DOHH2 (cell line): ENCODE data around the gene TMC3.

ENCODE experiments used
- H3F3A ChIP-seq: fragments of 200-600 bp; sonication (generic), shearing (Covaris generic); 2 replicates; pipeline ENCODE4 v1.6.0; 2016; ENCODE audit warnings: antibody characterized with exemption, mild to moderate bottlenecking; ENCODE audit not compliant: control insufficient read depth, insufficient read depth
- H3K27ac ChIP-seq: fragments of 200-600 bp; sonication (generic); 2 replicates; pipeline ENCODE4 v1.5.1; 2014; ENCODE audit warnings: low read depth, mild to moderate bottlenecking, low read length, moderate library complexity
- H3K27me3 ChIP-seq: fragments of 200-600 bp; sonication (generic); 2 replicates; pipeline ENCODE4 v1.6.1; 2014; ENCODE audit warnings: mild to moderate bottlenecking, low read length, mixed read lengths; ENCODE audit not compliant: control insufficient read depth
- H3K36me3 ChIP-seq: fragments of 200-600 bp; sonication (generic); 2 replicates; pipeline ENCODE4 v1.6.1; 2014; ENCODE audit warnings: mild to moderate bottlenecking, low read length, moderate library complexity, mixed read lengths; ENCODE audit not compliant: control insufficient read depth
- H3K4me1 ChIP-seq: fragments of 200-600 bp; sonication (generic); 2 replicates; pipeline ENCODE4 v1.6.1; 2014; ENCODE audit warnings: mild to moderate bottlenecking, low read length, mixed read lengths; ENCODE audit not compliant: control insufficient read depth
- H3K4me2 ChIP-seq: fragments of 200-600 bp; sonication (generic); 2 replicates; pipeline ENCODE4 v1.6.0; 2014; ENCODE audit warnings: mild to moderate bottlenecking, low read length, moderate library complexity
- H3K4me3 ChIP-seq: fragments of 200-600 bp; sonication (generic); 2 replicates; pipeline ENCODE4 v1.5.1; 2014; ENCODE audit warnings: mild to moderate bottlenecking, low read length, mixed read lengths
- H3K79me2 ChIP-seq: fragments of 200-600 bp; sonication (generic); 2 replicates; pipeline ENCODE4 v1.6.1; 2014; ENCODE audit warnings: mild to moderate bottlenecking, low read length, mixed read lengths; ENCODE audit not compliant: control insufficient read depth
- H3K9me2 ChIP-seq: fragments of 200-600 bp; sonication (generic); replicated peaks from 2 replicates; pipeline ENCODE4 v1.6.1; 2014; ENCODE audit warnings: mild to moderate bottlenecking, low read length, mixed read lengths; ENCODE audit not compliant: control insufficient read depth
- H3K9me3 ChIP-seq: fragments of 200-600 bp; sonication (generic); 2 replicates; pipeline ENCODE4 v1.6.1; 2014; ENCODE audit warnings: antibody characterized with exemption, low read length, mixed read lengths; ENCODE audit not compliant: control insufficient read depth, insufficient read depth
- H4K20me1 ChIP-seq: fragments of 200-600 bp; sonication (generic); 2 replicates; pipeline ENCODE4 v1.6.0; 2014; ENCODE audit warnings: low read depth, mild to moderate bottlenecking, antibody characterized with exemption, low read length, moderate library complexity; ENCODE audit not compliant: control insufficient read depth, insufficient read depth
- EZH2phosphoT487 ChIP-seq: fragments of 200-600 bp; sonication (generic); IDR thresholded peaks from 2 replicates; pipeline ENCODE4 v1.6.1; 2017; ENCODE audit warnings: borderline replicate concordance, mild to moderate bottlenecking, antibody characterized with exemption, low read length, moderate library complexity, mixed read lengths
- TF ChIP-seq, protein P1 (sequence below): fragments of 200-600 bp; sonication (generic); IDR thresholded peaks from one replicate; pipeline ENCODE4 v1.5.1; 2014; ENCODE audit warnings: antibody characterized with exemption, mild to moderate bottlenecking, low read depth, low read length; ENCODE audit not compliant: poor library complexity, severe bottlenecking

Gene TMC3

DNA sequence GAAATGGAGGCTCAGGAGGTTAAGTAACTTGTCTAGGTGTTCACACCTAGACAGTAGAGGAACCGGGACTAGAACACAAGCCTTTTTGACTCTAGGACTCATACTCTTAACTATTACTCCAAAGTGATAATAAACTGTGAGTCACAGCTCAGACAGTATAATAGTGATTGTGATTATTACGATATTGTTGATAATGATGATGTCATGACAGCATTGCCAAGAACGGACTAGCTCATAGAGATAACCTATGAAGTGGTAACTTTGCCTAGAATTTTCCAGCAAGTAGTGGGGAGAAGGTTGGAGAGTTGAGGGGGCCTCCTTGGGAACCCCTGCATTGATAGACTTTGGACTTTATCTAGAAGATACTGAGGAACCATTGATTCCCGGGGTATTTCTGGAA is 84.1 kb downstream of the TMC3 start:
- no peak overlapping the region for H3K4me3 ChIP-seq
- peaks cover 91% of the 10 kb centered on the region for H3K4me1 ChIP-seq
- no peaks in the 10 kb centered on the region for H3K9me2 ChIP-seq
- no peaks in the 10 kb centered on the region for H3K9me3 ChIP-seq
- peaks cover 3% of the 10 kb centered on the region; the same call in 1 of the 2 replicates for H3K79me2 ChIP-seq
- no peak for TF ChIP-seq EZH2phosphoT487
- TF ChIP-seq, protein P1, sequence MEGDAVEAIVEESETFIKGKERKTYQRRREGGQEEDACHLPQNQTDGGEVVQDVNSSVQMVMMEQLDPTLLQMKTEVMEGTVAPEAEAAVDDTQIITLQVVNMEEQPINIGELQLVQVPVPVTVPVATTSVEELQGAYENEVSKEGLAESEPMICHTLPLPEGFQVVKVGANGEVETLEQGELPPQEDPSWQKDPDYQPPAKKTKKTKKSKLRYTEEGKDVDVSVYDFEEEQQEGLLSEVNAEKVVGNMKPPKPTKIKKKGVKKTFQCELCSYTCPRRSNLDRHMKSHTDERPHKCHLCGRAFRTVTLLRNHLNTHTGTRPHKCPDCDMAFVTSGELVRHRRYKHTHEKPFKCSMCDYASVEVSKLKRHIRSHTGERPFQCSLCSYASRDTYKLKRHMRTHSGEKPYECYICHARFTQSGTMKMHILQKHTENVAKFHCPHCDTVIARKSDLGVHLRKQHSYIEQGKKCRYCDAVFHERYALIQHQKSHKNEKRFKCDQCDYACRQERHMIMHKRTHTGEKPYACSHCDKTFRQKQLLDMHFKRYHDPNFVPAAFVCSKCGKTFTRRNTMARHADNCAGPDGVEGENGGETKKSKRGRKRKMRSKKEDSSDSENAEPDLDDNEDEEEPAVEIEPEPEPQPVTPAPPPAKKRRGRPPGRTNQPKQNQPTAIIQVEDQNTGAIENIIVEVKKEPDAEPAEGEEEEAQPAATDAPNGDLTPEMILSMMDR: no peak
- H4K20me1 ChIP-seq: no peaks in the 10 kb centered on the region
- peaks cover 21% of the 10 kb centered on the region for H3F3A ChIP-seq
- H3K27ac ChIP-seq: no peak overlapping the region
- H3K36me3 ChIP-seq: no peaks in the 10 kb centered on the region
- H3K27me3 ChIP-seq: no peaks in the 10 kb centered on the region
- H3K4me2 ChIP-seq: no peak overlapping the region

DNA sequence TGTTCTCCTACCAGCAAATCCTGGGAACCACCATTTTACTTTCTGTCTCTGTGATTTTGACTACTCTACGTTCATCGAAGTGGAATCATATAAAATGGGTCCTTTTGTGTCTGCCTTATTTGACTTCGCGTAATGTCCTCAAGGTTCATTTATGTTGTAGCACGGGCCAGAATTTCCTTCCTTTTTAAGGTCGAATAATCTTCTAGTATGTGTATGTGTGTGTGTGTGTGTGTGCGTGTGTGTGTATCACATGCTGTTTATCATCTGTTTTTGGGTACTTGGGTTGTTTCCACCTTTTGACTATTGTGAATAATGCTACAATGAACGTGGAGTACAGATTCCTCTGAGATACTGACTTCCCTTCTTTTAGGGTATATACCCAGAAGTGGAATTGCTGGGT is 85.4 kb downstream of the TMC3 start:
- Histone ChIP-seq H3K4me1 (peaks cover 88% of the 10 kb centered on the region), H3K9me2 (no peaks in the 10 kb centered on the region), H3K27ac (no peak overlapping the region), H3K9me3 (no peaks in the 10 kb centered on the region), H4K20me1 (no peaks in the 10 kb centered on the region), H3K79me2 (no peaks in the 10 kb centered on the region), H3K4me3 (no peak overlapping the region), H3K4me2 (no peak overlapping the region), H3F3A (peaks cover 9% of the 10 kb centered on the region), H3K36me3 (no peaks in the 10 kb centered on the region), H3K27me3 (no peaks in the 10 kb centered on the region)
- TF ChIP-seq EZH2phosphoT487: no peak
- TF ChIP-seq, protein P1: no peak

DNA sequence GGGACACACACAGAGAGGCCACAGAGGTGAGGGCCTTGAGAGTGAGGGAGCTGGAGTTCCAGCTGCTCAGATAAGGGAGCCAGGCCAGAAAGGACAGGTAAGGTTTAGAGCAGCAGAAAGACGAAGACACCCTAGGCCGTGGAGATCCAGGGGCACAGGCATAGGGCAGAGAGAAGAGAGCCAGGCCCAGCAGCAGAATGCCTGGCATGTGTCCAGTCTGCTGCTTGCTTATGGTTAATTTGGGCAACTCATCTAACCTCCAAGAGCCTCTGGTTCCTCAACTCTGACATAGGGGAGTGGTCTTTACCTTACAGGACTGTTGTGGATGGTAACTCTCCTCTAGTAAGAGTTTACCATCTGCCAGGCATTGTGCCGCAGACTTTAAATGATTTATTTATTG is 86.0 kb downstream of the TMC3 start:
- no peaks in the 10 kb centered on the region for H3K79me2 ChIP-seq
- peaks cover 4% of the 10 kb centered on the region for H3F3A ChIP-seq
- H3K9me2 ChIP-seq: no peaks in the 10 kb centered on the region
- no peaks in the 10 kb centered on the region for H3K36me3 ChIP-seq
- no peak overlapping the region for H3K4me3 ChIP-seq
- peaks cover 82% of the 10 kb centered on the region for H3K4me1 ChIP-seq
- H3K27me3 ChIP-seq: no peaks in the 10 kb centered on the region
- no peak overlapping the region for H3K27ac ChIP-seq
- no peaks in the 10 kb centered on the region for H3K9me3 ChIP-seq
- TF ChIP-seq, protein P1: no peak
- TF ChIP-seq EZH2phosphoT487: no peak
- H4K20me1 ChIP-seq: no peaks in the 10 kb centered on the region
- no peak overlapping the region for H3K4me2 ChIP-seq
